ENCODE results near the gene LSAMP.

DNA sequence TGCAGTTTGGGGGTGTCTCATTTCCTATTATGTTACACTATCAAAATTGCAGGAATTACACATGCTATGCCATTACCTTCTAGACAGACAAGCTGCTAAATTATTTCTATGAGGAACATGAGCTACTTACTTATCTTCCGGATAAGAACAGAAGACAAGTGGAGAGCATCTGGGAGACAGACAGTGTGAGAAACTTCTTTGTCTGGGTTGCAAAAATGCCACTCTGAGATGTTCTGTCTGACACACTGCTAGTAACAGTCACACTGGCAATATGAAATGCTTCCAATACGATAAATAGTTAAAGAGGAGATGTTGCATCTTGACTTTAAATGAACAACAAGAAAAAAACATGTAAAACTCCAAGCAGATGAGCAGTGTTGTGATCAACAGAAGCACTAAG is 40.1 kb downstream of the LSAMP start:
- TF ChIP-seq, protein P1, sequence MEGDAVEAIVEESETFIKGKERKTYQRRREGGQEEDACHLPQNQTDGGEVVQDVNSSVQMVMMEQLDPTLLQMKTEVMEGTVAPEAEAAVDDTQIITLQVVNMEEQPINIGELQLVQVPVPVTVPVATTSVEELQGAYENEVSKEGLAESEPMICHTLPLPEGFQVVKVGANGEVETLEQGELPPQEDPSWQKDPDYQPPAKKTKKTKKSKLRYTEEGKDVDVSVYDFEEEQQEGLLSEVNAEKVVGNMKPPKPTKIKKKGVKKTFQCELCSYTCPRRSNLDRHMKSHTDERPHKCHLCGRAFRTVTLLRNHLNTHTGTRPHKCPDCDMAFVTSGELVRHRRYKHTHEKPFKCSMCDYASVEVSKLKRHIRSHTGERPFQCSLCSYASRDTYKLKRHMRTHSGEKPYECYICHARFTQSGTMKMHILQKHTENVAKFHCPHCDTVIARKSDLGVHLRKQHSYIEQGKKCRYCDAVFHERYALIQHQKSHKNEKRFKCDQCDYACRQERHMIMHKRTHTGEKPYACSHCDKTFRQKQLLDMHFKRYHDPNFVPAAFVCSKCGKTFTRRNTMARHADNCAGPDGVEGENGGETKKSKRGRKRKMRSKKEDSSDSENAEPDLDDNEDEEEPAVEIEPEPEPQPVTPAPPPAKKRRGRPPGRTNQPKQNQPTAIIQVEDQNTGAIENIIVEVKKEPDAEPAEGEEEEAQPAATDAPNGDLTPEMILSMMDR (tag by site-specific recombination; IDR thresholded peaks at IDR 0.05) = no peak
- TF ChIP-seq ZNF600 (tag by site-specific recombination; IDR thresholded peaks at IDR 0.05) = no peak
- TF ChIP-seq, protein P2, sequence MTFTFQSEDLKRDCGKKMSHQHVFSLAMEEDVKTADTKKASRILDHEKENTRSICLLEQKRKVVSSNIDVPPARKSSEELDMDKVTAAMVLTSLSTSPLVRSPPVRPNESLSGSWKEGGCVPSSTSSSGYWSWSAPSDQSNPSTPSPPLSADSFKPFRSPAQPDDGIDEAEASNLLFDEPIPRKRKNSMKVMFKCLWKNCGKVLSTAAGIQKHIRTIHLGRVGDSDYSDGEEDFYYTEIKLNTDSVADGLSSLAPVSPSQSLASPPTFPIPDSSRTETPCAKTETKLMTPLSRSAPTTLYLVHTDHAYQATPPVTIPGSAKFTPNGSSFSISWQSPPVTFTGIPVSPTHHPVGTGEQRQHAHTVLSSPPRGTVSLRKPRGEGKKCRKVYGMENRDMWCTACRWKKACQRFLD (tag by site-specific recombination; IDR thresholded peaks at IDR 0.05) = no peak
- no peak for TF ChIP-seq ZFP37 (tag by site-specific recombination; IDR thresholded peaks at IDR 0.05)
- TF ChIP-seq SP2 (tag by site-specific recombination; IDR thresholded peaks at IDR 0.05) = no peak
- TF ChIP-seq, protein P3, sequence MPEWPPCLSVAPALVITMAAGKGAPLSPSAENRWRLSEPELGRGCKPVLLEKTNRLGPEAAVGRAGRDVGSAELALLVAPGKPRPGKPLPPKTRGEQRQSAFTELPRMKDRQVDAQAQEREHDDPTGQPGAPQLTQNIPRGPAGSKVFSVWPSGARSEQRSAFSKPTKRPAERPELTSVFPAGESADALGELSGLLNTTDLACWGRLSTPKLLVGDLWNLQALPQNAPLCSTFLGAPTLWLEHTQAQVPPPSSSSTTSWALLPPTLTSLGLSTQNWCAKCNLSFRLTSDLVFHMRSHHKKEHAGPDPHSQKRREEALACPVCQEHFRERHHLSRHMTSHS (tag by site-specific recombination; IDR thresholded peaks at IDR 0.05) = no peak
- no peak for TF ChIP-seq KLF16 (tag by site-specific recombination; IDR thresholded peaks at IDR 0.05)
- TF ChIP-seq ZBTB8A (tag by site-specific recombination; IDR thresholded peaks at IDR 0.05) = no peak
- TF ChIP-seq, protein P4, sequence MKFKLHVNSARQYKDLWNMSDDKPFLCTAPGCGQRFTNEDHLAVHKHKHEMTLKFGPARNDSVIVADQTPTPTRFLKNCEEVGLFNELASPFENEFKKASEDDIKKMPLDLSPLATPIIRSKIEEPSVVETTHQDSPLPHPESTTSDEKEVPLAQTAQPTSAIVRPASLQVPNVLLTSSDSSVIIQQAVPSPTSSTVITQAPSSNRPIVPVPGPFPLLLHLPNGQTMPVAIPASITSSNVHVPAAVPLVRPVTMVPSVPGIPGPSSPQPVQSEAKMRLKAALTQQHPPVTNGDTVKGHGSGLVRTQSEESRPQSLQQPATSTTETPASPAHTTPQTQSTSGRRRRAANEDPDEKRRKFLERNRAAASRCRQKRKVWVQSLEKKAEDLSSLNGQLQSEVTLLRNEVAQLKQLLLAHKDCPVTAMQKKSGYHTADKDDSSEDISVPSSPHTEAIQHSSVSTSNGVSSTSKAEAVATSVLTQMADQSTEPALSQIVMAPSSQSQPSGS (tag by site-specific recombination; IDR thresholded peaks at IDR 0.05; ENCODE audit: low read depth) = no peak
- no peak for TF ChIP-seq ZBTB7A (tag by site-specific recombination; IDR thresholded peaks at IDR 0.05; ENCODE audit: low read depth)
- TF ChIP-seq TCF7L2 (IDR thresholded peaks at IDR 0.05; ENCODE audit: borderline replicate concordance, low read depth, low read length) = no peak
- no peak for TF ChIP-seq ZNF416 (tag by site-specific recombination; IDR thresholded peaks at IDR 0.05)
- no peak for TF ChIP-seq ZNF776 (tag by site-specific recombination; IDR thresholded peaks at IDR 0.05; ENCODE audit: borderline replicate concordance)
- TF ChIP-seq, protein P5, sequence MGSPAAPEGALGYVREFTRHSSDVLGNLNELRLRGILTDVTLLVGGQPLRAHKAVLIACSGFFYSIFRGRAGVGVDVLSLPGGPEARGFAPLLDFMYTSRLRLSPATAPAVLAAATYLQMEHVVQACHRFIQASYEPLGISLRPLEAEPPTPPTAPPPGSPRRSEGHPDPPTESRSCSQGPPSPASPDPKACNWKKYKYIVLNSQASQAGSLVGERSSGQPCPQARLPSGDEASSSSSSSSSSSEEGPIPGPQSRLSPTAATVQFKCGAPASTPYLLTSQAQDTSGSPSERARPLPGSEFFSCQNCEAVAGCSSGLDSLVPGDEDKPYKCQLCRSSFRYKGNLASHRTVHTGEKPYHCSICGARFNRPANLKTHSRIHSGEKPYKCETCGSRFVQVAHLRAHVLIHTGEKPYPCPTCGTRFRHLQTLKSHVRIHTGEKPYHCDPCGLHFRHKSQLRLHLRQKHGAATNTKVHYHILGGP (tag by site-specific recombination; IDR thresholded peaks at IDR 0.05) = no peak
